Esophagus squamous epithelium (tissue), 5 donors: ENCODE measurements around the gene BCL7A. TPM values are rescaled to one million over a fixed set of nuclear protein-coding genes. Genes with fewer than 3 reads are reported as not detected.
A peak's percentile ranks its signal among the peaks of the same experiment; 100 is the strongest.
"Not testable (repeated sequence)": the region's sequence is repeated elsewhere in the genome, so short reads cannot be mapped to it uniquely, and the experiment has no call there.

Experiments used
- DNase-seq: peaks from one replicate; lab custom pipeline; 2025; lab: John Stamatoyannopoulos, UW
- H3K27ac ChIP-seq, 4 donors: fragments of 200-600 bp; sonication (generic); one replicate each; pipeline ENCODE4 v1.5.1; 2016 to 2019; ENCODE audit warnings: mild to moderate bottlenecking in 1 of 4
- H3K27me3 ChIP-seq, 4 donors: fragments of 200-600 bp; sonication (generic); 1 replicate in 3 of 4; 2 replicates in 1 of 4; pipeline versions ENCODE4 v1.5.1 to v1.6.0; 2017 to 2021; ENCODE audit warnings: antibody characterized with exemption in 1 of 4
- H3K36me3 ChIP-seq, 3 donors: fragments of 200-600 bp; sonication (generic); one replicate each; pipeline ENCODE4 v1.5.1; 2016 to 2019
- H3K4me1 ChIP-seq, 3 donors: fragments of 200-600 bp; sonication (generic); one replicate each; pipeline ENCODE4 v1.5.1; 2017 to 2019
- H3K4me3 ChIP-seq, 4 donors: fragments of 200-600 bp; sonication (generic); 1 replicate in 3 of 4; 2 replicates in 1 of 4; pipeline ENCODE4 v1.5.1; 2016 to 2019; ENCODE audit warnings: mild to moderate bottlenecking in 2 of 4, moderate library complexity in 1 of 4
- H3K9me3 ChIP-seq, 3 donors: fragments of 200-600 bp; sonication (generic); one replicate each; pipeline ENCODE4 v1.5.1; 2016 to 2019
- CTCF ChIP-seq, 6 experiments: fragments of 450-650 bp in 4 of 6; fragments of 200-600 bp in 2 of 6; sonication (generic) in 2 of 6; IDR thresholded peaks; one replicate each; pipeline ENCODE4 v1.5.1; 2016 to 2019; ENCODE audit warnings: antibody characterized with exemption in 6 of 6, mild to moderate bottlenecking in 4 of 6, moderate library complexity in 4 of 6
- POLR2A ChIP-seq, 4 donors: fragments of 450-650 bp; IDR thresholded peaks; one replicate each; pipeline ENCODE4 v1.6.1; 2017; ENCODE audit warnings: antibody characterized with exemption in 4 of 4, mild to moderate bottlenecking in 4 of 4, moderate library complexity in 3 of 4
- WGBS, 2 donors: methylation state at CpG; one replicate each; pipeline ENCODE4 v1.1.5; 2018; 5-methylcytosine and 5-hydroxymethylcytosine counted together
- intact Hi-C: fragments of 100-400 bp; cut with DNase I; formaldehyde crosslinking; loops from one replicate; pipeline ENCODE4 v1.15.0; 2022
- total RNA-seq, 4 donors: library from RNA; depleted of rRNA; stranded (reverse); fragments of >200 nt; gene quantifications; one replicate each; pipeline ENCODE4 v1.1.0, GENCODE V29; 2016
- donor health status: DM: yes; HTN: yes; CAD: no.

Gene BCL7A
- total RNA-seq, 4 donors from 2014 or later = 2.5 to 8.6 (median 5.1) TPM

GRCh38 chr12:122050706-122051105 is 29.0 kb downstream of the BCL7A start:
- DNase-seq = no peak
- H3K27me3 ChIP-seq = no peaks in the 10 kb centered on the region
- intact Hi-C loops = no loop called here
- TF ChIP-seq POLR2A (IDR thresholded peaks at IDR 0.05) (no peak), CTCF (IDR thresholded peaks at IDR 0.05) (no peak)
- peaks cover 0 to 21% (median 0%) of the 10 kb centered on the region in 3 donors for H3K36me3 ChIP-seq
- WGBS, 2 donors = 80 to 92% methylated on average over 17 to 19 of the region's 20 CpGs
- peak overlapping the region in 3 of 4 donors; percentile 31 to 55 (median 42) for H3K27ac ChIP-seq
- no peak overlapping the region for H3K4me3 ChIP-seq
- peaks cover 5 to 24% (median 6%) of the 10 kb centered on the region in 3 donors for H3K4me1 ChIP-seq
- H3K9me3 ChIP-seq = no peaks in the 10 kb centered on the region

GRCh38 chr12:122051231-122051876 is 29.7 kb downstream of the BCL7A start:
- Histone ChIP-seq H3K36me3 (peaks cover 0 to 21% (median 0%) of the 10 kb centered on the region in 3 donors), H3K27ac (peak overlapping the region in 3 of 4 donors; percentile 31 to 55 (median 42)), H3K9me3 (no peaks in the 10 kb centered on the region), H3K4me1 (peaks cover 5 to 24% (median 6%) of the 10 kb centered on the region in 3 donors), H3K4me3 (no peak overlapping the region), H3K27me3 (no peaks in the 10 kb centered on the region)
- TF ChIP-seq CTCF (IDR thresholded peaks at IDR 0.05) = no peak
- no peak for TF ChIP-seq POLR2A (IDR thresholded peaks at IDR 0.05)
- DNase-seq = no peak
- intact Hi-C loops = no loop called here
- WGBS, 2 donors = 67 to 68% methylated on average over 8 to 12 of the region's 14 CpGs

- 61 to 86% methylated on average over 2 of the region's 2 CpGs for WGBS, 2 donors
- peaks cover 5 to 24% (median 6%) of the 10 kb centered on the region in 3 donors for H3K4me1 ChIP-seq
- H3K9me3 ChIP-seq = no peaks in the 10 kb centered on the region
- no peak overlapping the region for H3K4me3 ChIP-seq
- H3K27me3 ChIP-seq = no peaks in the 10 kb centered on the region
- peaks cover 0 to 27% (median 0%) of the 10 kb centered on the region in 3 donors for H3K36me3 ChIP-seq
- intact Hi-C loops = no loop called here
- TF ChIP-seq CTCF (IDR thresholded peaks at IDR 0.05) (no peak), POLR2A (IDR thresholded peaks at IDR 0.05) (no peak)
- no peak for DNase-seq
- peak overlapping the region in 2 of 4 donors; percentile 33 to 55 for H3K27ac ChIP-seq
Measured at GRCh38 chr12:122052285-122052684, 30.6 kb downstream of the BCL7A start.

GRCh38 chr12:122054842-122055520 is 33.3 kb downstream of the BCL7A start:
- Histone ChIP-seq H3K4me3 (no peak overlapping the region), H3K36me3 (peaks cover 0 to 53% (median 0%) of the 10 kb centered on the region in 3 donors), H3K4me1 (peaks cover 5 to 30% (median 6%) of the 10 kb centered on the region in 3 donors), H3K27me3 (no peaks in the 10 kb centered on the region), H3K27ac (no peak overlapping the region), H3K9me3 (no peaks in the 10 kb centered on the region)
- TF ChIP-seq POLR2A (IDR thresholded peaks at IDR 0.05) (no peak), CTCF (IDR thresholded peaks at IDR 0.05) (no peak)
- intact Hi-C loops = no loop called here
- 89 to 96% methylated on average over 15 to 26 of the region's 27 CpGs for WGBS, 2 donors
- no peak for DNase-seq

GRCh38 chr12:122056406-122056805 is 34.7 kb downstream of the BCL7A start:
- intact Hi-C loops = loop anchor here (2.0 kb wide), 1 partner anchor 66 kb away; no protein-coding TSS in a partner anchor
- H3K27ac ChIP-seq, DNase-seq, H3K4me3 ChIP-seq, H3K27me3 ChIP-seq, H3K9me3 ChIP-seq: not testable (repeated sequence)
- 89 to 90% methylated on average over 4 to 7 of the region's 7 CpGs for WGBS, 2 donors
- Histone ChIP-seq H3K4me1 (peaks cover under 1 to 31% (median 5%) of the 10 kb centered on the region in 3 donors), H3K36me3 (peaks cover 0 to 63% (median 0%) of the 10 kb centered on the region in 3 donors)
